Mesothelial cell of epicardium (in vitro differentiated cells): Measurements from ENCODE around the gene GNB2. TPM values are rescaled to one million over a fixed set of nuclear protein-coding genes. Genes with fewer than 3 reads are reported as not detected.

Source experiments
- DNase-seq, 2 experiments: peaks; one replicate each; pipeline ENCODE4 v3.0.0; 2021; ENCODE audit warnings: low spot score in 2 of 2; ENCODE audit not compliant: unreplicated experiment in 2 of 2
- H3K27ac Mint-ChIP-seq: 2 replicates; pipeline ENCODE4 v1.8.0; 2021; ENCODE audit warnings: mixed read lengths
- H3K27me3 Mint-ChIP-seq: 2 replicates; pipeline ENCODE4 v1.8.0; 2021; ENCODE audit warnings: low read depth, mixed read lengths
- H3K36me3 Mint-ChIP-seq: 2 replicates; pipeline ENCODE4 v1.8.0; 2021; ENCODE audit warnings: mixed read lengths
- H3K4me1 Mint-ChIP-seq: 2 replicates; pipeline ENCODE4 v1.8.0; 2021; ENCODE audit warnings: mixed read lengths
- H3K4me3 Mint-ChIP-seq: 2 replicates; pipeline ENCODE4 v1.8.0; 2021; ENCODE audit warnings: mild to moderate bottlenecking, moderate library complexity, mixed read lengths
- H3K9me3 Mint-ChIP-seq: 2 replicates; pipeline ENCODE4 v1.8.0; 2021; ENCODE audit warnings: mixed read lengths
- total RNA-seq: library from RNA; stranded (reverse); gene quantifications from 3 replicates; pipeline ENCODE4 v1.2.1, GENCODE V29; 2021
- TF ChIP-seq, protein P1 (sequence below): fragments of 200-600 bp; sonication (generic); IDR thresholded peaks from one replicate; pipeline ENCODE4 v1.5.0; 2021; ENCODE audit warnings: antibody characterized with exemption; ENCODE audit not compliant: unreplicated experiment

Gene GNB2
- 173 to 178 TPM (median 174 TPM) in 3 replicates for total RNA-seq

DNA sequence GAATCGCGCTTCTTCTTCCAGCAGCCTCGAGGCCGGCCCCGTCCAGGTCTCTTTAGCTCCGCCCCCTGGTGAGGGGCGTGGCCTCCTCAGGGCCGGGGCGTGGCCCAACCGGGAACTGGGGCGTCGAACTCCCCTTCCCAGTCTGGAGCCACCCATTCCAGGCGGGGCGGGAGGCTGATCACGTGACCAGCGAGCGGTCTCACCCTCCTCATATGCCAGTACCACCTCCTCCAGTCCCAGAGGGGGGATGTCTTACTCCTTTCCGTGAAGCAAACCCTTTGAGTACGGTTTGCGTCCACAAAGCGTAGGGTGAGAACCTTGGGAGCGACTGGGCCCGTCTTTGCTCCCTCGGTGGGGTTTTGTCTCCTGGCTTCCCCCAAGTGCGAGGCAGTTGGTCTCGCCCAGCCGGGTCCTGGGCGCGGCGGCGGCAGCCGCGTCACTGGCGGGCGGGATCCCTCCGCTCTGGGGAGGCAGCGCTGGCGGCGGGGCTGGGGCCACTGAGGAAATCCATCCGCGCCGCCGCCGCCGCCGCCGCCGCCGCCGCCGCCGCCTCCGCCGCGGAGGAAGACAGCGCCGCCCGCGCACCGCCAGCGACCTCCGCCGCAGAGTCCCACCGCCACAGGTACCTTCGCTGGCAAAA, at the start of gene GNB2:
GNB2 (plus strand) TSS at position 439 of the 640 bp plus-strand sequence. CDS start 2,526 bp downstream, outside the sequence.
- Mint-ChIP-seq H3K9me3 (no peaks in the 10 kb centered on the region), H3K27me3 (peaks cover 16% of the 10 kb centered on the region), H3K36me3 (peaks cover 5% of the 10 kb centered on the region), H3K4me1 (peaks cover 14% of the 10 kb centered on the region), H3K27ac (peak within 1 kb of the TSS; percentile 97), H3K4me3 (peak within 1 kb of the TSS; percentile 95)
- TF ChIP-seq, protein P1, sequence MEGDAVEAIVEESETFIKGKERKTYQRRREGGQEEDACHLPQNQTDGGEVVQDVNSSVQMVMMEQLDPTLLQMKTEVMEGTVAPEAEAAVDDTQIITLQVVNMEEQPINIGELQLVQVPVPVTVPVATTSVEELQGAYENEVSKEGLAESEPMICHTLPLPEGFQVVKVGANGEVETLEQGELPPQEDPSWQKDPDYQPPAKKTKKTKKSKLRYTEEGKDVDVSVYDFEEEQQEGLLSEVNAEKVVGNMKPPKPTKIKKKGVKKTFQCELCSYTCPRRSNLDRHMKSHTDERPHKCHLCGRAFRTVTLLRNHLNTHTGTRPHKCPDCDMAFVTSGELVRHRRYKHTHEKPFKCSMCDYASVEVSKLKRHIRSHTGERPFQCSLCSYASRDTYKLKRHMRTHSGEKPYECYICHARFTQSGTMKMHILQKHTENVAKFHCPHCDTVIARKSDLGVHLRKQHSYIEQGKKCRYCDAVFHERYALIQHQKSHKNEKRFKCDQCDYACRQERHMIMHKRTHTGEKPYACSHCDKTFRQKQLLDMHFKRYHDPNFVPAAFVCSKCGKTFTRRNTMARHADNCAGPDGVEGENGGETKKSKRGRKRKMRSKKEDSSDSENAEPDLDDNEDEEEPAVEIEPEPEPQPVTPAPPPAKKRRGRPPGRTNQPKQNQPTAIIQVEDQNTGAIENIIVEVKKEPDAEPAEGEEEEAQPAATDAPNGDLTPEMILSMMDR = no peak
- DNase-seq = peak; percentile 97 to 100

DNA sequence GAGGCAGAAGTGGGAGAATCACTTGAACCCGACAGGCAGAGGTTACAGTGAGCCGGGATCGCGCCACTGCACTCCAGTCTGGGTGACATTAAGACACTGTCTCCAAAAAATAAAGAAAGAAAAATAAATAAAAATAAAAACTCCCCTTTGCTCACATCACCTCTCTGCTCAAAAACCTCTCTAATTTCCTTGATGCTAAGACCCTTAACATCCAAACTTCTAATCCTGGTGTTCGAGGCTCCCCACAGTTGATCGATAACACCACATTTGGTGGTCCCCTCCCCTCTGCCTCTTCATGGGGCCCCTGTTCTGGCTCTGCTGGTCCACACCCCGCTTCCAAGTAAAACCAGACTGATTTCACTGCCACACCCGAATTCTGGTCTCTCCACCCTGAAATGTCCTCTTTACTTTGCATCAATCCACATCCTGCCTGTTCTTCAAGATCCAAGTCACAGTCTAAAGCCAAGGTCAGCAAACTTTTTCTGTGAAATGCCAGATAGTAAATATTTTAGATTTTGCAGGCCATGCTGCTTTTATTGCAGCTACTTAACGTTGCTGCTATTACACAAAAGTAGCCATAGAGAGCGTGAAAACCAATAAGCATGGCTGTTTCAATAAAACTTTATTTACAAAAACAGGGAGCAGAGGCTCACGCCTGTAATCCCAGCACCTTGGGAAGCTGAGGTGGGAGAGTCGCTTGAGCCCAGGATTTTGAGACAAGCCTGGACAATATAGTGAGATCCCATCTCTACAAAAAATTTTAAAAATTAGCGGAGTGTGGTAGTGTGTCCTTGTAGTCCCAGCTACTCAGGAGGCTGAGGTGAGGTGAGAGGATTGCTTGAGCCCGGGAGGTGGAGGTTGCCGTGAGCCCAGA, 49.4 kb upstream of the GNB2 start:
- TF ChIP-seq, protein P1 = no peak
- Mint-ChIP-seq H3K36me3 (peaks cover 10% of the 10 kb centered on the region), H3K27me3 (peaks cover 3% of the 10 kb centered on the region), H3K9me3 (no peaks in the 10 kb centered on the region), H3K27ac (no peak overlapping the region), H3K4me1 (no peaks in the 10 kb centered on the region), H3K4me3 (no peak overlapping the region)
- no peak for DNase-seq

DNA sequence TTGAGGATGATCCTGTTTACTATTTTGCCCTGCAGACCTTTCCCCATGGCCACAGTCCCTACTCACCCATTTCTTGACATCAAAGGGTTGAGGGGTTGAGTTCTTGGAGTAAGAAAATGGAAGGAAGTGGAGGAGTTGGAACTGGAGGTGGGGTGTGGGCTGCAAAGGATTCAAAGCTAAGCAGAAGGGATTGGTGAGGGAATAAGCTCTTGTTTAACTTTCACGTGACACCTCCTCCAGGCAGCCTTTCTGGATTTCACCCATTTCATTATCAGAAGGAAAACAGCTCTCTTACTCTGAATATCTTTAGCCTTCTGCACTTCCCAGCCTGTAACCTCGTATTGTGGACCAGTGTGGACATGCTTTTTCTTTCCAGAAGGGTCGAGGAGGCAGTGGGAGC, 47.5 kb upstream of the GNB2 start:
- Mint-ChIP-seq H3K27ac (no peak overlapping the region), H3K4me1 (no peaks in the 10 kb centered on the region)
- TF ChIP-seq, protein P1 = no peak

DNA sequence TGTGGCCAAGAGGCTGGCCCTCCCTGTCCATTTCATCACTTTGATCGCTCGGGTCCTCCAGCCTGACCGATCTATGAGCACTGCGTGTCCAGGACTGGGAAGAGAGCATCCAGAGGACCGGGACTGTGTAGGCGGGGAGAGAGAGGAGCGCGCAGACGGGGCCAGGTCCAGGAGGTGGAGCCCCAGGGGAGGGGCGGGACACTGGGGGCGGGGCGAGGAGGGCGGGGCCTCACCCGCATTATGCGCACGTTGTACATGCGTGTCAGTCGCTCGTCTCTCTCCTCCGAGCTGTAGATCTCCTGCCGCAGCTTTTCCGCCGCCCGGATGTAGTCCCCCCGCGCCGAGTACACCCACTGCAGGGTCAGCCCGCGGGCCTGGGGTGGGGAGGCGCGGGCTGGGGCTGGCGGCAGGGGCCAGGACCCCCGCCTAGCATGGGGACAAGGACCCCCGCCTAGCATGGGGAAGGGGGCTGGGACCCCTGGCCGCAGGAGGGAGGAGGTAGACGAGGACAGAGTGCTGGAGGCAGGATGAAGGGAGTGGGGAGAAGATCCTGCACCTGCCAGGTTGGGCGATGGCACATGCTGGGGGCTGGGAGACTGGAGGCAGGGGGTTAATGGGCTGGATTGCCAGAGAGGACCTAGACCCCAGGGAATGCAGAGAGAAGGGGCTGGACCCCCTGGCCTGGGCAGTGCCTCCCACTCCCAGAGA, 46.9 kb upstream of the GNB2 start:
- TF ChIP-seq, protein P1 = no peak
- Mint-ChIP-seq H3K27me3 (peaks cover 6% of the 10 kb centered on the region), H3K9me3 (no peaks in the 10 kb centered on the region), H3K27ac (no peak overlapping the region), H3K36me3 (peaks cover 4% of the 10 kb centered on the region), H3K4me3 (peak overlapping the region; percentile 51), H3K4me1 (no peaks in the 10 kb centered on the region)
- peak; percentile 75 to 76 for DNase-seq

More for the DNA sequence above, 47.5 kb upstream of the GNB2 start:
- Mint-ChIP-seq H3K27me3 (peaks cover 3% of the 10 kb centered on the region), H3K4me3 (peak overlapping the region; percentile 8), H3K36me3 (peaks cover 7% of the 10 kb centered on the region), H3K9me3 (no peaks in the 10 kb centered on the region)
- DNase-seq = no peak

DNA sequence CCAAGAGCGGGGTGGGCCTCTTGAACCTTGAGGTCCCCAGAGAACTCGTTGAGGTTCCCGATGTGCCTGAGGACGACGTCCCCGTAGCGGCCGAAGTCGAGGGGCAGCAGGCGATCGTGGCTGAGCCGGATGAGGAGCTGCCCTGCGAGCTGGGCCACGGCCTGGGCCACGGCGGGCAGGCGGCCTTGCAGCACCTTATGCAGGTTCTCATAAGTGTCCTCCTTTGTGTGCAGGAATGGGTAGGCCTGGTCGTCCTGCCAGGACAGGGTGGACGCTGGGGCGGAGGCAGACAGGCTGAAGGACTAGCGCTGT, 46.3 kb upstream of the GNB2 start:
- Mint-ChIP-seq H3K27me3 (peaks cover 11% of the 10 kb centered on the region), H3K36me3 (peaks cover 3% of the 10 kb centered on the region), H3K9me3 (no peaks in the 10 kb centered on the region), H3K27ac (no peak overlapping the region), H3K4me3 (no peak overlapping the region), H3K4me1 (no peaks in the 10 kb centered on the region)
- DNase-seq = no peak
- TF ChIP-seq, protein P1 = no peak
